Ishikawa (cell line): ENCODE data around the gene THSD4.

Experiments
- CEBPB ChIP-seq: IDR thresholded peaks from 2 replicates; pipeline ENCODE4 v1.6.1; 2012
- CREB1 ChIP-seq: IDR thresholded peaks from 2 replicates; pipeline ENCODE4 v1.6.1; 2012; ENCODE audit warnings: low read depth
- EGR1 ChIP-seq: IDR thresholded peaks from 2 replicates; pipeline ENCODE4 v1.6.1; 2012
- EP300 ChIP-seq: IDR thresholded peaks from 2 replicates; pipeline ENCODE4 v1.6.1; 2012; ENCODE audit warnings: borderline replicate concordance
- FOXM1 ChIP-seq: IDR thresholded peaks from 2 replicates; pipeline ENCODE4 v1.6.1; 2012; ENCODE audit warnings: low read depth, borderline replicate concordance
- MAX ChIP-seq: IDR thresholded peaks from 2 replicates; pipeline ENCODE4 v1.6.1; 2012
- NFIC ChIP-seq: IDR thresholded peaks from 2 replicates; pipeline ENCODE4 v1.6.1; 2012
- RAD21 ChIP-seq: IDR thresholded peaks from 2 replicates; pipeline ENCODE4 v1.6.1; 2012; ENCODE audit warnings: low read depth
- TAF1 ChIP-seq: IDR thresholded peaks from 2 replicates; pipeline ENCODE4 v1.6.1; 2012; ENCODE audit warnings: low read depth, mild to moderate bottlenecking
- TCF12 ChIP-seq: IDR thresholded peaks from 2 replicates; pipeline ENCODE4 v1.6.1; 2012; ENCODE audit warnings: low read depth
- TEAD4 ChIP-seq: IDR thresholded peaks from 2 replicates; pipeline ENCODE4 v1.6.1; 2012
- USF1 ChIP-seq: IDR thresholded peaks from 2 replicates; pipeline ENCODE4 v1.6.1; 2012
- YY1 ChIP-seq: IDR thresholded peaks from 2 replicates; pipeline ENCODE4 v1.6.1; 2012; ENCODE audit warnings: low read depth
- ZBTB7A ChIP-seq: IDR thresholded peaks from 2 replicates; pipeline ENCODE4 v1.6.1; 2012; ENCODE audit warnings: low read depth
- TF ChIP-seq, protein P1 (sequence below): IDR thresholded peaks from 2 replicates; pipeline ENCODE4 v1.6.1; 2012; ENCODE audit warnings: low read depth, mild to moderate bottlenecking

THSD4 gene

DNA sequence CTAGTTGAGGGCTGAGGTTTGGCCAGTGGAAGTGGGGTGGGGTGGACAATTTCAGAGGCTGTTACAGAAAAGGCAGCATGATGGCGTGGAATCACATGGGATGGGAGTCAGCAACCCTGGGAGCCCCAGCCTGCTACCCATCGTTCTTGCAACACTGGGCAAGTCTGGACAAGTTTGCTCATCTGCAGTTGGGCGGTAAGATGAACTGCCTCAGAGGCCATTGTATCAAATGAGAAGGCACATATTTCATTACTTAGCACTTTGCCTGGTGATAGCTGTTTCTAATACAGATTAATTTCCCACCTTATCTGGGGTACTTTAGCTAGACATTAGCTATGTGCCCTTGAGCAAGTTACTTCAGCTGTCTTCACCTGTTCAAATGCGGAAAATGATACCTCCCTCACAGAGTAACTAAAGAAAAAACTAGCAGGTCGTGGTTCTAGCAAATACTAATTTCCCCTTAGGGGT, 248.9 kb downstream of the THSD4 start:
- TF ChIP-seq ZBTB7A (no peak), EGR1 (no peak), FOXM1 (no peak), NFIC (no peak)

- TF ChIP-seq, protein P1, sequence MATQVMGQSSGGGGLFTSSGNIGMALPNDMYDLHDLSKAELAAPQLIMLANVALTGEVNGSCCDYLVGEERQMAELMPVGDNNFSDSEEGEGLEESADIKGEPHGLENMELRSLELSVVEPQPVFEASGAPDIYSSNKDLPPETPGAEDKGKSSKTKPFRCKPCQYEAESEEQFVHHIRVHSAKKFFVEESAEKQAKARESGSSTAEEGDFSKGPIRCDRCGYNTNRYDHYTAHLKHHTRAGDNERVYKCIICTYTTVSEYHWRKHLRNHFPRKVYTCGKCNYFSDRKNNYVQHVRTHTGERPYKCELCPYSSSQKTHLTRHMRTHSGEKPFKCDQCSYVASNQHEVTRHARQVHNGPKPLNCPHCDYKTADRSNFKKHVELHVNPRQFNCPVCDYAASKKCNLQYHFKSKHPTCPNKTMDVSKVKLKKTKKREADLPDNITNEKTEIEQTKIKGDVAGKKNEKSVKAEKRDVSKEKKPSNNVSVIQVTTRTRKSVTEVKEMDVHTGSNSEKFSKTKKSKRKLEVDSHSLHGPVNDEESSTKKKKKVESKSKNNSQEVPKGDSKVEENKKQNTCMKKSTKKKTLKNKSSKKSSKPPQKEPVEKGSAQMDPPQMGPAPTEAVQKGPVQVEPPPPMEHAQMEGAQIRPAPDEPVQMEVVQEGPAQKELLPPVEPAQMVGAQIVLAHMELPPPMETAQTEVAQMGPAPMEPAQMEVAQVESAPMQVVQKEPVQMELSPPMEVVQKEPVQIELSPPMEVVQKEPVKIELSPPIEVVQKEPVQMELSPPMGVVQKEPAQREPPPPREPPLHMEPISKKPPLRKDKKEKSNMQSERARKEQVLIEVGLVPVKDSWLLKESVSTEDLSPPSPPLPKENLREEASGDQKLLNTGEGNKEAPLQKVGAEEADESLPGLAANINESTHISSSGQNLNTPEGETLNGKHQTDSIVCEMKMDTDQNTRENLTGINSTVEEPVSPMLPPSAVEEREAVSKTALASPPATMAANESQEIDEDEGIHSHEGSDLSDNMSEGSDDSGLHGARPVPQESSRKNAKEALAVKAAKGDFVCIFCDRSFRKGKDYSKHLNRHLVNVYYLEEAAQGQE: no peak
- TF ChIP-seq TCF12 (no peak), YY1 (no peak), RAD21 (no peak), USF1 (no peak), TAF1 (no peak), MAX (no peak), FOXM1 (no peak), EGR1 (no peak), CREB1 (no peak), CEBPB (no peak), ZBTB7A (no peak), EP300 (no peak), NFIC (no peak), TEAD4 (no peak)
These were observed 251.3 kb downstream of the THSD4 start for GRCh38 chr15:71366522-71366921.

DNA sequence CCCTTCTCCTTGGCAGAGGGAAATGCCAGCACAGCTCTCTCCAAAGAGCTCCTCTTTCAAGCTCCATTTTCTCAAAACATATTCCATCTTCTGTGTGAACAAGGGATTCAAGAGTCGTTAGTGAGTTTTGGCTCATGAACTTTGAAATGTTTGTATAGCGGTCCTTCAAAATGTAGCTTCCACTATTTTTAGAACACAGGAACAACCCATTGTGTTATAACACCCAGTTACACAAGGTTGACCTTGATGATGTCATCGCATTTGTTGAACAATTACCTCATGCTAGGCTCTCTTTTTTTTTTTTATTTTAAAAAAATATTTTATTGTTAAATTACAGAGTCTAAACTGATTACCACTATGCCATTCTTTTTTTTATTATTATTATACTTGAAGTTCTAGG, 251.7 kb downstream of the THSD4 start:
- TF ChIP-seq TCF12: no peak
- no peak for TF ChIP-seq EP300
- no peak for TF ChIP-seq CREB1
- no peak for TF ChIP-seq RAD21
- TF ChIP-seq MAX: no peak
- TF ChIP-seq ZBTB7A: no peak
- TF ChIP-seq FOXM1: no peak
- TF ChIP-seq, protein P1: no peak
- no peak for TF ChIP-seq USF1
- no peak for TF ChIP-seq CEBPB
- no peak for TF ChIP-seq NFIC
- no peak for TF ChIP-seq TEAD4
- no peak for TF ChIP-seq EGR1
- no peak for TF ChIP-seq TAF1
- no peak for TF ChIP-seq YY1

DNA sequence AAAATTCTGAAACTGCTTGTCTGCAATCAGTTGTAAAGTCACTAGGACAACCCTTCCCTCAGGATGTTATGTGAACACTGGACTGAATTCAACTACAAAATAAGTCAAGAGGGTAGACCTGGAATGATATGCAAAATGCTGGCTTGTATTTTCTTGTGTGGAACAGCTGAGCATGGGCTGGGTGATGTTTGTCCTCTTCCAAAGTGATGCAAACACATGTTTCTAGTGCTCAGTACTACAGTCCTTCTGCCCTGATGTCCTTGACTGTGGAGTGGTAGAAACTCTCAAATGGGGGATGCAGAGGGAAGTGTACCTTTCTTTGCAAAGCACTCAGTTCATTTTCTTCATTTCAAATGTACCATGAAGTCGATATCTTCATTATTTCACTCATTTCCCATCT, 258.6 kb downstream of the THSD4 start:
- TF ChIP-seq ZBTB7A (no peak), FOXM1 (no peak), CEBPB (no peak), EP300 (no peak), MAX (no peak), TAF1 (no peak)
- TF ChIP-seq, protein P1: no peak
